ENCODE measurements around the gene SPIRE2. TPM values are rescaled to one million over a fixed set of nuclear protein-coding genes. Genes with fewer than 3 reads are reported as not detected.

The SPIRE2 gene
- polyA plus RNA-seq, 3 donors: 9.3 to 10.2 (median 9.5) TPM

- no peak for DNase-seq (ENCODE audit: low read depth in 3 of 3, low spot score in 2 of 3)
Measured at GRCh38 chr16:89893642-89894548, 65.6 kb downstream of the SPIRE2 start.

- no peak for DNase-seq (ENCODE audit: low read depth in 3 of 3, low spot score in 2 of 3)
Measured at GRCh38 chr16:89895482-89896250, 67.4 kb downstream of the SPIRE2 start.

DNA sequence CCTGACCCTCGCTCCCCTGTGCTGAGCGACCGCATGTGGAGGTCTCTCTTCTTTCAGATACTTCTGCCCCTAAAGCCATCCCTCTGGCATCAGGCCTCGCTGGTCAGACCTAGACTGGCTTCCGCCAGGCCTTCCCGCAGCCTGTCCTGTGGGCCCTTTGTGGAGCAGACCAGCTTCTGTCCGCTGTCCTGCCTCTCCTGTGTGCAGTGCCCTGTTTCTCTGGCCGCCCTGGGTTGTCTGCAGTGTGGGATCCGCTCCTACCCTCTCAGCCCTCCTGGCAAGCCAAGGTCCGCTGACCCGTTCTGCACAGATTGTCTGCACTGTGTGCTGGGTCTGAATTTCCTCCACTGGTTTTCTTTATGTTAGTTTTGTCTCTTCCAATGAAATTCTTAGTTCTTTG is 68.9 kb downstream of the SPIRE2 start:
- DNase-seq (ENCODE audit: low read depth in 3 of 3, low spot score in 2 of 3): no peak

- DNase-seq (ENCODE audit: low read depth in 3 of 3, low spot score in 2 of 3): no peak
Measured at GRCh38 chr16:89898201-89898967, 70.1 kb downstream of the SPIRE2 start.

- no peak for DNase-seq (ENCODE audit: low read depth in 3 of 3, low spot score in 2 of 3)
Measured at GRCh38 chr16:89899879-89900481, 71.7 kb downstream of the SPIRE2 start.

GRCh38 chr16:89900885-89901284 is 72.6 kb downstream of the SPIRE2 start:
- no peak for DNase-seq (ENCODE audit: low read depth in 3 of 3, low spot score in 2 of 3)

GRCh38 chr16:89902980-89903379 is 74.7 kb downstream of the SPIRE2 start:
- DNase-seq (ENCODE audit: low read depth in 3 of 3, low spot score in 2 of 3): no peak

DNA sequence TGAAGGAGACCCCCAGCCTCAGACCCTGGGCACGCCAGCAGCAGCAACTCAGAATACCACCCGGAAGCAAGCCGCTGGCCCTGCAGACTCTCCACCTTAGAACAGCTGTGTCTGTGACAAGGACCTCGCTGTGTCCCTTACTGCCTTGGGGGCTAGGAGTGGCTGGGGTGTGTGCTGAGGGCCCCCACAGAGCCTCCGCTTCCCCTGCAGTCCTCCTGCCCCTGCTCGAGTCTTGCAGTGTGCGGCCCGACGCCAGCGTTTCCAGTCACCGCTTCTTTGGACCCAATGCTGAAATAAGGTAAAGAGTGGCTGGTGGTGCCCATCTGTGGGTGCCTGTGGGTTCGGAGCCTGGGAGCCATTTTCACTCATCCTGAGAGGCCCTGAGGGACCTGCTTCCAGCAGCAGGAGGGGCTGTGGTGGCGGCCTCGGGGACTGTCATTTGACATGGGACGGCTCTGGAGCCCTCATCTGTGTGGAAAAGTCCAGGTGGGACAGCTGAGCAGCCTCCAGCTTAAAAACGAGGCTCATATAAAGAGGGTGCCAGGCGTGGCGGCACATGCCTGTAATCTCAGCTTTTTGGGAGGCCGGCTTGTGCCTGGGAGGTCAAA is 75.7 kb downstream of the SPIRE2 start:
- no peak for DNase-seq (ENCODE audit: low read depth in 3 of 3, low spot score in 2 of 3)

DNA sequence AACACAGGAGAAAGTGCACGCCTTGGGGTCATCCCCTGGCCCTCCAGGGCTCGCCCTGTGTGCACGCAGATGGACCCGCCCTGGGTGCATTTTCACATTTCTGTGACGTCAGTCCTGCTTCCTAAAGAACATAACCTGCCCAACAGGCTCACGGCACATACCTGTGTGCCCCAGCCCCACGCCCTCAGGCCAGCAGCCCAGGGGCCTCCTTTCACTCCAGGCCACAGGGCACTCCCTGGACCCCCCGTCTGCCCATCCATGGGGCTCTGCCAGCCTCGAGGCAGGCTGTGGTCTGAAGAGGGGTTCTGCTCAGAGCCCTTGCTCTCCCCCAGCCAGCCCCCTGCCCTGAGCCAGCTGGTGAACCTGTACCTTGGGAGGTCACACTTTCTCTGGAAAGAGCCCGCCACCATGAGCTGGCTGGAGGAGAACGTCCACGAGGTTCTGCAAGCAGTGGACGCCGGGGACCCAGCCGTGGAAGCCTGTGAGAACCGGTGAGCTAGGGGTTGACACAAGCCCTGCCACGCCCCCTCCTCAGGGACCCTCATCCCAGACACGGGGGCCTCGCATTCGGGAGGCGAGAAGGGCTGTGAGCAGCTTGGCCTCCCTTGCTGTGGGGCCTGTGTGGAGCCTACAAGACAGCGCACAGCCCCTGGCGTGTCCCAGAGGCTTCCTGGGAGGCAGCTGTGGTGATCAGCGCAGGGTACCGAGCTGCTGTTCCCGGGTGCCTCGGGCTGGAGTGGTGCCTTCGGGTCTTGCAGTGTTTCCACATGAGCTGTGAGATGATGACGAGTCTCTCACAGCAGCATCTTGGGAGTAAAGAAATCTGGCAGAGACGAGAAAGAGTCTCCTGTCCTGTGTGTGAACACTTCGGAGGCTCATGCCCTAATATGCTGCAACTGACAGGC is 76.6 kb downstream of the SPIRE2 start:
- no peak for DNase-seq (ENCODE audit: low read depth in 3 of 3, low spot score in 2 of 3)

GRCh38 chr16:89905511-89906139 is 77.3 kb downstream of the SPIRE2 start:
- DNase-seq (ENCODE audit: low read depth in 3 of 3, low spot score in 2 of 3): no peak

DNA sequence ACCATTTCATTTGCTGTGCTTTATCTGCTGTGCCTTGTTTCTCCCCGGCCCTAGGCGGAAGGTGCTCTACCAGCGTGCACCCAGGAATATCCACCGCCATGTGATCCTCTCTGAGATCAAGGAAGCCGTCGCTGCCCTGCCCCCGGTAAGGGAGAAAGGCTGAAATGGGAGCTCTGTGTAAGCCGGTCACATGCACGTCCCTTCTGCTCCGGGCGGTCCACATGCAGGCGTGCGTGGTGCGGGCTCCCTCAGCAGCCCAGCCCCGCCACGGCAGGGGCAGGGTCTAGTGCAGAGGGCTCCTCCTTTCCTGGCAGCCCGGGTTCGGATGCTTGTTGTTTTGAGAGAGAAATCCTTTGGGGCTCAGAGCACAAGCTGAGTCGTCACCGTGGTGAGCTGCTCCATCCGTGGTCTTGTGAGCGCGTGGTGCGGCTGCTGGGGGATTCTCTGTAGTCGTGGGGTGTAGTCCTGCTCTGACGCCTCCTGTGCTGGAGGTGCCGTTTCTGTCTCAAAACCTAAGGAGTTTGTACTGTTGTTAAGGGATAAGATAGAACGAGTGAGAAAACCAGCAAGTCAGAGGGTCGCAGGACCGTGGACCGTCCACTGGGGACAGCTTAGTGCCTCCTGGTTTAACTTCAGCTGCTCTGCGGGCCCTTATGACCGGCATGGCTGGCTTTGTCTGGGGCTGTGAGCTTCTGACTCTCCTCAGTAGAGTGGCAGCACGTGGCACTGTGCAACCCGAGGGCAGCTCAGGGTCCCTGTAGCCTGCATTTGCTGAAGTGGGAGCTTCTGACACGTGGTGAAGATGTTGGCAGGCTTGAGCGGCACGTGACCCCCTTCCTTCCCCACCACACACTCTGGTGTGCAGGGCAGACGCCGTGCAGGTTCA is 78.1 kb downstream of the SPIRE2 start:
- no peak for DNase-seq (ENCODE audit: low read depth in 3 of 3, low spot score in 2 of 3)

DNA sequence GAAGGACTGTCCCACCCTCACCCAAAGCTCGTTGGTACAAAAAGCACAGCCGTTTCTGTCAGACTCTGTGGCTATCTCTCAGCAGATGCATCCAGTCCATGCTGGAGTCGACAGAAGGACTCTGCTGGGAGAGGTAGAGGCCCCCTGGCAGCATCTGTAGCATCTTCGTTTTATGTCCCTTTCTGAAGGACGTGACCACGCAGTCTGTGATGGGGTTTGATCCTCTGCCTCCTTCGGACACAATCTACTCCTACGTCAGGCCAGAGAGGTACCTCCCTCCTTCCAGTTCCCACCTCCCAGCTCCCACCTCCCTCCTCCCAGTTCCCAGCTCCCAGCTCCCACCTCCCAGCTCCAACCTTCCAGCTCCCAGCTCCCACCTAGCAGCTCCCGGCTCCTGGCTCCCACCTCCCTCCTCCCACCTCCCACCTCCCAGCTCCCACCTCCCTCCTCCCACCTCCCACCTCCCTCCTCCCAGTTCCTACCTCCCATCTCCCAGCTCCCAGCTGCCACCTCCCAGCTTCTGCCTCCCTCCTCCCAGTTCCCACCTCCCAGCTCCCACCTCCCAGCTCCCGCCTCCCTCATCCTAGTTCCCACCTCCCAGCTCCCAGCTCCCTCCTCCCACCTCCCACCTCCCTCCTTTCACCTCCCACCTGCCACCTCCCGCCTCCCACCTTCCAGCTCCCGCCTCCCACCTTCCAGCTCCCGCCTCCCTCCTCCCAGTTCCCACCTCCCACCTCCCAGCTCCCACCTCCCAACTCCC is 79.0 kb downstream of the SPIRE2 start:
- DNase-seq (ENCODE audit: low read depth in 3 of 3, low spot score in 2 of 3): no peak

DNA sequence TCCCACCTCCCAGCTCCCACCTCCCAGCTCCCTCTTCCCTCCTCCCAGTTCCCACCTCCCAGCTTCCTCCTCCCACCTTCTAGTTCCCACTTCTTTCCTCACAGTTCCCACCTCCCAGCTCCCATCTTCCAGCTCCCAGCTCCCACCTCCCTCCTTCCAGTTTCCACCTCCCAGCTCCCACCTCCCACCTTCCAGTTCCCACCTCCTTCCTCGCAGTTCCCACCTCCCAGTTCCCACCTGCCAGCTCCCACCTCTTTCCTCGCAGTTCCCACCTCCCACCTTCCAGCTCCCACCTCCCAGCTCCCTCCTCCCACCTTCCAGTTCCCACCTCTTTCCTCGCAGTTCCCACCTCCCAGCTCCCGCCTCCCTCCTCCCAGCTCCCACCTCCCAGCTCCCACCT is 80.0 kb downstream of the SPIRE2 start:
- no peak for DNase-seq (ENCODE audit: low read depth in 3 of 3, low spot score in 2 of 3)

- no peak for DNase-seq (ENCODE audit: low read depth in 3 of 3, low spot score in 2 of 3)
Measured at GRCh38 chr16:89909777-89910716, 81.8 kb downstream of the SPIRE2 start.

DNA sequence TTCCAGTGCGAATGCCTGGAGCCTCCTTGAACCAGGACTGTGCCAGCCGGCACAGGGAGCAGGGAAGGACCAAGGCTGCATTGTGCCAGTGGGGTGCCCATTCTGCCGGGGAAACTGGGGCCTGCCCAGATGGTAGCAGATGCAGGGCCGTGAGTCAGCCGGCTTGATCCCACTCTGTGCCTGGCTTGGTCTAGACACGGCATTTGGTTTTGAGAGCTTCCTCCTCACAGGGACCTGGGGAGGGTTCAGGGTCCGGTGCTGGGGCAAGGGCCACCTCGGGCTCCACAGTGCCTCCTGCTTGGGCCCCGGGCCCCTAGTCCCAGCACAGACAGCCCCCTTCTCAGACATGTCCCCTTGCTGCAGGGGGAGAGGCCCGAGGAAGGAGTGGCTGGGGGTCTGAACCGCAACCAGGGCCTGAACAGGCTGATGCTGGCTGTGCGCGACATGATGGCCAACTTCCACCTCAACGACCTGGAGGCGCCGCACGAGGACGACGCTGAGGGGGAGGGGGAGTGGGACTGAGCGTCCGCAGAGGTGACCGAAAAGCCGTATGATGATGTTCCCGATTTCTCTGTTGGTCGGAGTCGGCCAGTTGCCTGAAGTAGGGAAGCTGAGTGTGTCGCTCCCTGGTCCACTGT is 82.6 kb downstream of the SPIRE2 start:
- DNase-seq (ENCODE audit: low read depth in 3 of 3, low spot score in 2 of 3): no peak

Data from right renal cortex interstitium (tissue), 3 donors.